ENCODE data around the gene DUSP16.
"Not testable (repeated sequence)": the region's sequence is repeated elsewhere in the genome, so short reads cannot be mapped to it uniquely, and the experiment has no call there.

Gene DUSP16

GRCh38 chr12:12583510-12584178 is 21.0 kb upstream of the DUSP16 start:
- no peak for DNase-seq (ENCODE audit: low spot score)

- DNase-seq (ENCODE audit: low spot score) = no peak
Observed at GRCh38 chr12:12582895-12583303, 20.2 kb upstream of the DUSP16 start.

- no peak for DNase-seq (ENCODE audit: low spot score)
Observed at GRCh38 chr12:12582193-12582881, 19.7 kb upstream of the DUSP16 start.

- not testable (repeated sequence) for DNase-seq (ENCODE audit: low spot score)
Observed at GRCh38 chr12:12580716-12581115, 18.1 kb upstream of the DUSP16 start.

GRCh38 chr12:12577786-12578185 is 15.1 kb upstream of the DUSP16 start:
- no peak for DNase-seq (ENCODE audit: low spot score)

- no peak for DNase-seq (ENCODE audit: low spot score)
Observed at GRCh38 chr12:12572659-12573058, 10.0 kb upstream of the DUSP16 start.

- not testable (repeated sequence) for DNase-seq (ENCODE audit: low spot score)
Observed at GRCh38 chr12:12565971-12566370, 3.3 kb upstream of the DUSP16 start.

- DNase-seq (ENCODE audit: low spot score) = no peak
Observed at GRCh38 chr12:12564911-12565310, 2.2 kb upstream of the DUSP16 start.

GRCh38 chr12:12563290-12563928 is 746 bp upstream of the DUSP16 start:
- no peak for DNase-seq (ENCODE audit: low spot score)

GRCh38 chr12:12562016-12562483 is 613 bp downstream of the DUSP16 start:
- DNase-seq (ENCODE audit: low spot score) = no peak

GRCh38 chr12:12561371-12562015 is 1.2 kb downstream of the DUSP16 start:
- no peak for DNase-seq (ENCODE audit: low spot score)

GRCh38 chr12:12560587-12561370 is 1.9 kb downstream of the DUSP16 start:
- DNase-seq (ENCODE audit: low spot score) = no peak

- no peak for DNase-seq (ENCODE audit: low spot score)
Observed at GRCh38 chr12:12559719-12560296, 2.9 kb downstream of the DUSP16 start.

GRCh38 chr12:12558291-12558690 is 4.4 kb downstream of the DUSP16 start:
- no peak for DNase-seq (ENCODE audit: low spot score)

- no peak for DNase-seq (ENCODE audit: low spot score)
Observed at GRCh38 chr12:12557733-12558132, 4.9 kb downstream of the DUSP16 start.

GRCh38 chr12:12555656-12556055 is 7.0 kb downstream of the DUSP16 start:
- DNase-seq (ENCODE audit: low spot score) = no peak

- DNase-seq (ENCODE audit: low spot score) = no peak
Observed at GRCh38 chr12:12553208-12553785, 9.4 kb downstream of the DUSP16 start.

GRCh38 chr12:12551115-12551514 is 11.5 kb downstream of the DUSP16 start:
- no peak for DNase-seq (ENCODE audit: low spot score)

GRCh38 chr12:12550277-12550676 is 12.4 kb downstream of the DUSP16 start:
- no peak for DNase-seq (ENCODE audit: low spot score)

GRCh38 chr12:12549426-12549825 is 13.2 kb downstream of the DUSP16 start:
- no peak for DNase-seq (ENCODE audit: low spot score)

- DNase-seq (ENCODE audit: low spot score) = no peak
Observed at GRCh38 chr12:12548713-12549112, 13.9 kb downstream of the DUSP16 start.

All from hematopoietic multipotent progenitor cell treated with erythropoietin and hydrocortisone succinate and interleukin-3 and kit ligand, for 15 days (in vitro differentiated cells).